Mucosa of gallbladder (tissue), 1 donor: ENCODE measurements around the gene SLC48A1. TPM values are rescaled to one million over a fixed set of nuclear protein-coding genes. Genes with fewer than 3 reads are reported as not detected.

Experiments used
- DNase-seq: peaks from one replicate; pipeline ENCODE4 v3.0.0-alpha.2; 2020; ENCODE audit warnings: low spot score
- total RNA-seq: library from RNA; stranded (reverse); gene quantifications from one replicate; pipeline ENCODE4 v1.2.1, GENCODE V29; 2021
- donor health status: DM: no; HTN: no; CAD: no.

The SLC48A1 gene
- total RNA-seq, 1 donor from 2014 or later = 73.1 TPM

GRCh38 chr12:47777151-47777550 is 4.1 kb downstream of the SLC48A1 start:
- no peak for DNase-seq

GRCh38 chr12:47777741-47778558 is 4.9 kb downstream of the SLC48A1 start:
- DNase-seq = peak; percentile 78

- no peak for DNase-seq
Measured at GRCh38 chr12:47778881-47779280, 5.8 kb downstream of the SLC48A1 start.

GRCh38 chr12:47779301-47779942 is 6.4 kb downstream of the SLC48A1 start:
- DNase-seq = peak; percentile 91

- DNase-seq = no peak
Measured at GRCh38 chr12:47779943-47780504, 7.0 kb downstream of the SLC48A1 start.

GRCh38 chr12:47781479-47782371 is 8.7 kb downstream of the SLC48A1 start:
- DNase-seq = no peak

GRCh38 chr12:47782372-47782770 is 9.3 kb downstream of the SLC48A1 start:
- DNase-seq = no peak

- DNase-seq = no peak
Measured at GRCh38 chr12:47783024-47783755, 10.2 kb downstream of the SLC48A1 start.

GRCh38 chr12:47783821-47784819 is 11.1 kb downstream of the SLC48A1 start:
- no peak for DNase-seq

- no peak for DNase-seq
Measured at GRCh38 chr12:47785036-47785886, 12.2 kb downstream of the SLC48A1 start.

- no peak for DNase-seq
Measured at GRCh38 chr12:47785887-47786661, 13.0 kb downstream of the SLC48A1 start.

GRCh38 chr12:47786662-47787280 is 13.7 kb downstream of the SLC48A1 start:
- no peak for DNase-seq

GRCh38 chr12:47787596-47788319 is 14.7 kb downstream of the SLC48A1 start:
- DNase-seq = no peak

GRCh38 chr12:47789141-47789540 is 16.1 kb downstream of the SLC48A1 start:
- no peak for DNase-seq

- DNase-seq = no peak
Measured at GRCh38 chr12:47789712-47790489, 16.9 kb downstream of the SLC48A1 start.

- DNase-seq = no peak
Measured at GRCh38 chr12:47790676-47791350, 17.8 kb downstream of the SLC48A1 start.
